Activated CD8-positive, alpha-beta memory T cell treated with anti-CD3 and anti-CD28 coated beads for 48 hours (primary cell): ENCODE measurements around the gene LMTK3.
"Not testable (repeated sequence)": the region's sequence is repeated elsewhere in the genome, so short reads cannot be mapped to it uniquely, and the experiment has no call there.

Experiments
- DNase-seq, 3 experiments: peaks; one replicate each; pipeline ENCODE4 v3.0.0-alpha.2; 2020; ENCODE audit warnings: low read depth in 2 of 3, low spot score in 2 of 3

Gene LMTK3

DNA sequence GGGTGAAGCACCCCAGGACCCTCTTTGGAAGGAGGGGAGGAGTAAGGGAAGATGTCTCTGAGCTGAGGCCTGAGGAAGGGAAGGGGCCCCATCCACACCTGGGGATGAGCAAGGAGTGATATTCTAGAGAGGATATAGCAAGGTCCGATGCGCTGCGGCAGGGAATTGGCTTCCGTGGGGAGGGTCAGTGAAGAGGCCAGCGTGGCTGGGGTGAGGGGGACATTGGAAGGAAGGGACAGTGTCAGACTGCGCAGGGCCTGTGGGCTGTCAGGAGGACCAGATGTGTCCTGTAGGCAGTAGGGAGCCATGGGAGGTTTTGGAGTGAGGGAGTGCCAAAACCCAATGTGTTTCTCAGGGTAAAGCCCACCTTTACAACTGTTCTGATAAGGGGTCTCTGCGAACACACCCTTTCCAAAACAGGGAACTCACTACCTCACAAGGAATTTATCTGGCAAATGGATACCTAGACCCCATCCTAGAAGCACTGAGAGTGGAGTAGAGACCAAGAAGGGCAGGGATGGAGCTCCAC is 3.7 kb downstream of the LMTK3 start:
- DNase-seq: no peak

DNA sequence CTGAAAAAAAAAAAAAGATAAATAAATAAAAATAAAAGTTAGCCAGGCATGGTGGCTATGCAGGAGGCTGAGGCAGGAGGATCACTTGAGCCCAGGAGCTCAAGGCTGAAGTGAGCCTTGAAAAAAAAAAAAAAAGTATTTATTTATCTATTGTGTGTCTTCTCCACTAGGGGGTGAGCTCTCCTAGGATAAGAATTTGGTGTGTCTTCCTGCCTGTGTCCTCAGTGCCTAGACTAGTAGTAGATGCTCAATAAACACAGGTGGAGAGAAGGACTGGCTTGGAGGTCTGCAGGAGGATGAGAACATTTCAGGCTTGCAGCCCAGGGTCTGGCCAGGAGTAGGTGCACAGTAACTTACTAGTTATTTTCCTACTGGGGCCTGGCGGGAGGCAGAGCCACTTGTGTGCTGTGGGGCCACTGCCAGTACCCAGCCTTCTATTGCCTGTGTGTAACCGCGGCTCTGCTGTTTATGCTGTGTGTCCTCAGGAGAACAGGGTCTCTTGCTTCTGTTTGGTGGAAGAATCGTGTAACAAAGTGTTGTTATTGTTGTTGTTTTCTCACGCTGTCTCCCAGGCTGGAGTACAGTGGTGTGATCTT is 5.4 kb downstream of the LMTK3 start:
- DNase-seq: no peak

DNA sequence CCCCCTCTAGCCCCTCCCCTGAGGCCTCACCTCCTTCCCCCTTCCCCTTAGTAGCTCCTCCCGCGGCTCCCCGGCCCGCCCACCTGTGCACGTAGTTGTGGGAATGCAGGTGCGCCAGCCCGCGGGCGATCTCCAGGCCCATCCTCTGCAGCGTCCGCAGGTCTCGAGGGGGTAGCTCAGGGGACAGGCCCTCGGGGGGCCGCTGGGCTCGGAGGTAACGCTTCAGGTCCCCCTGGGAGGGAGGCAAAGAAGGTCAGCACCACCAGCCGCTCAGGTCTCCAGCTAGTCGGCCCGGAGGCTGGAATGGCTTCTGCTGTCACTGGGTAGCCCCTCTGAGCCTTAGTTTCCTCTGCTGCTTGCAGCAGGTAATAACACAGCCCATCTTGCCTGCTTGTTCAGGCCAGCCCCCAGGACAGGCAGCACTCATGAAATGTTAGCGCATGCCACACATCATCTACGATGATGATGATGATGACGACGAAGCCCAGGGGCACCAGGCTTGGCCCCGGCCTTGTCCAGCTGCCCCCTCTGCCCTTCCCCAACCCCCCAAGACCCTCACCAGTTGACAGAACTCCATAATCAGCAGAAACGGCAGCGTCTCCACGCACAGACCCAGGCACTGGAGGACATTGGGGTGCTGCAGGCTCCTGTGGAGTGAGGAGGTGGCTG is 9.2 kb downstream of the LMTK3 start:
- DNase-seq: no peak

DNA sequence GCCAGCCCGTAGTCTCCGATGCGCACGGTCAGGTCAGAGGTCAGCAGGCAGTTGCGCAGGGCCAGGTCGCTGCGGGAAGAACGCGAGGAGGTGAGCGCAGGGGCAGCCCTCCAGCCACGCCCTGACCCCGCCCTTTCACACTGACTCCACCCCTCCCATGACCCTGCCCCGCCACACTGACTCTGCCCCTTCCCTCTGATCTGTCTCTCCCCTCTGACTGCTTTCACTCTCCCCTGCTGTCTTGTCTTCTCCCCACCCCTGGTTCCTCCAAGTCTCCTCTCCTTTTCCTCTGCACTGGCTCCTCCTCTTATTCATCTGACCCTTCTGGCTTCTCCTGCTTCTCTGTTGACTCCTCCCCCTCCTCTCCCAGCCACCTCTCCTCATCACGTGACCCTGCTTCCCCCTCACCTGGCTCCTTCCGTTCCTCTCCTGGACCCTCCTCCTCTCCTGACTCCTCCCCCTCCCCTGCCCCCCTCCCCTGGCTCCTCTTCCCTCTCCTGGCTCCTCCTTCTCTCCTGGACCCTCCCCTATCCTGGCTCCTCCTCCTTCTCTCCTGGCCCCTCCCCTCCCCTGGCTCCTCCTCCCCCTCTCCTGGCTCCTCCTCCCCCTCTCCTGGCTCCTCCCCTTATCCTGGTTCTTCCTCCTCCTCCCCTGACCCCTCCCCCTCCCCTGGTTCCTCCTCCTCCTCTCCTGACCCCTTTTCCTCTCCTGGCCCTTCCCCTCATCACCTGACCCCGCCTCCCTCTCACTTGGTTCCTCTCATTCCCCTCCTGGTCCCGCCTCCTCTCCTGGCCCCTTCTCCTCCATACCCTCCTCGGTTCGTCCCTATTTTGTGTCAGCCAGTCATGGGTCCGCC is 9.9 kb downstream of the LMTK3 start:
- DNase-seq: peak in 1 of 3 experiments; percentile 40

DNA sequence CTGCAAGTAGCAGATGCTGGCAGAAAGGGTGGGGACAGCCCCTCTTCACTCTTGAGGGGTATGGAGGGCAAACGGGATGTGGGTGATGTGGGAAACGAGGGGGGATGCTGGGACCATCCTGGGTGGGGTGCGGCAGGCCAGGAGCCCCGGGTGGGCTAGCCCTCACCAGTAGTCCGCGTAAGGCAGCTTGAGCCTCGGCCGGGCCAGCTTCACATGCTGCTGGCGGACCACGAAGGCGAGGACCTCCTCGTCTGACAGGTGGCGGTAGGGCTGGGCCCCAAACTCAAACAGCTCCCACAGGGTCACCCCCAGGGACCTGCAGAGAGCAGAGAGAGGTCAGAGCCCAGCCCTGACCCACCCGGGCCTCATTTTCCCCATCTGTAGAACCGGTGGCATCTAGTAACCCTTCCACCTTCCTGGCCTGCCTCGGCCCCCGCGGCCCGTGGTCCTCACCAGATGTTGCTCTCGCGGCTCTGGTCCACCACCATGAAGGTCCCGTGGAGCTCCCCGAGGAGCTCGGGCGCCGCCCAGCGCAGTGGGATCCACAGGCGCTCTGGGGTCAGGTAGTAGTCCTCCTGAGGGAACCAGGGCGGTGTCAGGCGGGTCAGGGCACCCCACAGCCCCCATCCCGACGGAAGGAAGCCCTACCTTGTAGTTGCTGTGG is 10.7 kb downstream of the LMTK3 start:
- no peak for DNase-seq

DNA sequence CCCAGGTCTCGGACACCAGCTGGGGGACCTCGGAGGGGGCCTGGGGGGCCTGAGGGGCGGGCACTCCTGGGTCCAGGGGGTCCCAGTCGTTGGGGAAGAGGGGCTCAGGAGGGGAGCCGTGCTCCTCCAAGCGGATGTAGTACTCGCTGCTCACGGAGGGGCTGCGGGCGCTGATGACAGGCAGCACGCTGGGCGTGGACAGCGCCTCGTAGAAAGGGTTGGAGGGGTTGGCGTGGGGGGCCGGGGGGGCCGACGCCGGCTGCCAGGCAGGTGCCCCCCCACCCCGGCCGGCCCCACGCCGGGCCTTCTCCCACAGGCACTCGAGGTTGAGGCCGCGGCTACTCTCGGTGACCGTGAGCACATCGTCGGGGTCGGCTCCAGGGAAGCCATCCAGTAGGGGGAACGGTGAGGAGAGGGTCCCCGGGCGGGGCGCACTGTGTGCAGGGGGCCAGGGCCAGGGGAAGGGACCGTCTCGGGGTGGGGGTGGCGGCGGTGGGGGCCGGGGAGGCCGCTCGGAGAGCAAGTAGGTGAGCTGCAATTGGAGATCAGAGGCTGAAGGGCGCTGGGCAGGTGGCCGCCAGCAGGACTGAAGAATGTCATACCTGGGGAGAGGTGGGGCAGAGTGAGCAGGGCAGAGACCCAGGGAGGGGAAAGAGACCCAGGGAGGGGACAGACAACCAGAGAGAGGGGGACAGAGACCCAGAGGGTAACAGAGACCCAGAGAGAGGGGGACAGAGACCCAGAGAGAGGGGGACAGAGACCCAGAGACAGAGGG is 12.1 kb downstream of the LMTK3 start:
- no peak for DNase-seq

DNA sequence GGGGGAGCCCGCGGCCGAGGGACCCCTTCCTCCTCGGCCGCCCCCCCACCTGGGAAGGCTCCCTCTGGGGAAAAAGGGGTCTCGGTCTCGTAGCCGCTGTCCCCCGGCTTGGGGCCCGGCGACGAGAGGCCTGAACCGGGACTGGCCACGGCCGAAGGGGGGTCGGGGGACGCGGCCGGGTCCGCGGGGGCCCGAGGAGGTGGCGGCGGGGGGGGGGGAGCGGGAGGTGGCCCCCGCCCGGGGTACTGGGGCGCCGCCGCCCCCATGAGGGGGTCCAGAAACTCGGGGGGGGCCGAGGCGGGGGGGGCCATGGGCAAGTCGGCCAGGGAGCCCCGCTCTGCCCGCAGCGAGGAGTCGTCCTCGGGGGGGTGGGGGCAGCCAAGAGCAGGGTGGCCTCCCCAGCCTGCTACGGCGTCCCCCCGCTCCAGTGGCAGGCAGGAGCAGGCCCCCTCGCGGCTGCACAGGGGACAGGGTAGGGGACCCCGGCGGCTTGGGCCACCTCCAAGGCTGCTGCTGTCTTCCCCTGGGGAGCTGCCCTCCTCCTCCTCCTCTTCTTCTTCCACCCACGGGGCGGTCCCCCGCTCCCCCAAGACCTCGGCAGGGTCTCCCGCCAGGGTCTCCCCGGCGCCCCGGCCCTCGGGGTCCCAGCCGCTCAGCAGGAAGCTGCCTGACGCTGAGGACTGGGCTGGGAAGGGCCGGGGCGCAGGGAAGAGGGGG is 12.9 kb downstream of the LMTK3 start:
- no peak for DNase-seq

DNA sequence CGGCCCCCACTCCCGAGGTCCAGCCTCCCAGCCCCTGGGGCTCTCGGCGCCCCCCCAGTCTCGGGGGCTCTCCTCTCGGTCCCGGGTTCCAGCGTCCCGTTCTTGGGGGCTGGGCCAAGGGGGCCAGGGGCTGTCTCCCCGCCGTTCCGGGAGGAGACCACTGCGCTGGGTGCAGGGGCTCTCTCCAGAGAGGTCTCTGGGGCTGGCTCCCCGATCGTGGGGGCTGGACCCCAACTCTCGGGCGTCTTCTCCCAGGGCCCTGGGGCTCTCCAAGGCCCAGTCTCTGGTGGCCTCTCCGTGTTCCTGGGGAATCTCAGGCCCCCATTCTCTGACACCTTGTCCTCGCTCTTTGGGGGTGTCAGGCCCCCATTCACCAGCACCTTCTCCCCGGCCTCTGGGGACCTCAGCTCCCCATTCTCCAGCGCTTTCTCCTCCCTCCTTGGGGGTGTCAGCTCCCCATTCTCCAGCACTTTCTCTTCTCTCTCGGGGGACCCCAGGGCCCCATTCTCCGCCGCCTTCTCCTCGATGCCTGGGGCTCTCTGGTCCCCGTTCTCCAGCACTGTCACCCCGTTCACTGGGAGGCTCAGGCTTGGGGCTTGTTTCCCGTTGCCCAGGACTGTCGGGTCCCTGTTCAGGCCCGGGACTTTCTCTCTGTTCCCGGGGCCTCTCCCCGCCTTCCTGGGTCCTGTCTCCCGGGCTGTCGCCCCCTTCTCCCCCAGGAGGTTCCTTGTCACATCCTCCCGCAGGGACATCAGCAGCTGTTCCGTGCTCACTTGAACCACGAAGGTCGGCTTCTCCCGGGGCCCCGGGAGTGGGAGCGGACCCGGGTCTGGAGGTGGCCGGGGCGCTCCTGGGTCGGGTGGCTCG is 13.7 kb downstream of the LMTK3 start:
- DNase-seq: no peak

DNA sequence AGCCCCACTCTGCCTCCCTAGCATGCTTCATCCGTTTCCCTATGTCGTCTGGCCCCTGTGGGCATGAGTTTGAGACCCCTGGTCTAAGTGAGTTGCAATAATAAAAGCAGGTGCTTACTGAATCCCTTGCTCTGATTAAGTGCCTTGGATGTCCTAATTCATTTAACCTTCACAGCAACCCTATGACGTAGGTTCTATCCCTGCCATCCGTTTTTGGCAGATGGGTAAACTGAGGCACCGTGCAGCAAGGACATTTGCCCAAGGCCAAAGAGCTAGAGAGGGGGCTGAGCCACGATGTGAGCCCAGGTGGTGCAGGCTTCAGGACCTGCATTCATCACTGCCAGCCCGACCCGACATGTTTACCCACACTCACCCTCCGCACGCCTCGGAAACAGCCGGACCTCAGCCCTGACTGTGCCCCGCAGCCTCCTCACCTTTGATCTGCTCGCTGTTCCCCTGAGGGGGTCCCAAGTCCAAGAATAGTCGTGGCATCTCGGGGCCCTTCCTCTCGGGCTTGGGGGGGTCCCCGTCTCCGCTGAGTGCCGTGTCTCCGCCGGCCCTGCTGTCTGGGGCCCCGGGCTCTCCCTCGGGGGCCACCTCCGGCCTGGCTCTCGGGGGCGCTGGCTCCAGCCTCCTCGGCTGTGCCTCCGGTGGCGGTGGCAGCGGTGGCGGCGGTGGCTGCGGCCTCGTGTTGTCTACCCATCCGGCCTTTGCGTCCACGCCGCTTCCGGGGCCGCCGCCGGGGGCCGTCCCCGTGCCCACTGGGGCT is 14.5 kb downstream of the LMTK3 start:
- no peak for DNase-seq

DNA sequence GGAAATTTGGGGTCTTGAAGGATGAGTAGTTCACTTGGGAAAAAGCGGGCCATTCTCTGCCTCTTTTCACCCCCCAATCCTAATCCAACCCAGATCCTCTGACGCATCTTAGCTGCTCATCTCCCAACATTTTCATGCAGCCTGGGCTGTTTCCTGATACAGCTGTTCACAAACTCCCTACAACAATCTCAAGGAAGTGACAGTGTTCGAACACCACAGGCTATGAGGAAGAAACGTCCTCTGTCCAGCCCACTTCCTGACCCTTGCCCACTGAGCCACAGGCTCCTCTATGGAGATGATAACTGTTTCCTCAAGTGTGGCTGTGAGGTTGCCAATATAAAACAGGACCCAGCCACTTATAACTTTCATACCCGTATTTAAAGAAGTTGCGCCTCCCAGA is 16.2 kb downstream of the LMTK3 start:
- DNase-seq: no peak

DNA sequence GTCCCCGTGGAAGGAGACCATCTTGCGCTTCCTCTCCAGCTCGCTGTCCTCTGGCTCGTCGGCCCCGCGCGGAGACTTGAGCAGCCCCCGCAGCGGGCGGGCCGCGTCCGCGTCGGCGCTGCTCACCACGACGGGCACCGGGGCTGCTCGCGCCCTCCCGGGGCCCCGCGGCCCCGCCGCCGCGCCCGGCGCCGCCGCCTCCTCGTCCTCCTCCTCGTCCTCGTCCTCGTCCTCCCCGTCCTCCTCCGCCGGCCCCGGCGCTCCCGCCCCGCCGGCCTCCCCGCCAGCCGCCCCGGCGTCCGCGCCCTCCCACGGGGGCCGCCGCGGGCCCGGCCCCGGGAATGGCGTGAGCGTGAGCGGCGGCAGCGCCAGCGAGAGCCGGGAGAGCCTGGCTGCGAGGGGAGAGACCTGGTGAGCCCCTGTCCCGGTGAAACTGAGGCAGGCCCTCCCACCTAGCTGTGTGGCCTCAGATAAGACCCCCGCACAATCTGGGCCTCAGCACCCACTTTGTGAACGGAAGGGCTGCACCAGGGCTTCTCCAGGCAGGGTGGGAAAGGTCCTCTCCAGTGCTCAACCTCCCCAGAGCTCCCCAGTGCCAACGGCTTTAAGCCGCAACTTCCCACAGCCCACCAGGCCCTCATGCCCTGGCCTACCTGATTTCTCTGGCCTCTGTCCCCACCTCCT is 17.8 kb downstream of the LMTK3 start:
- no peak for DNase-seq

DNA sequence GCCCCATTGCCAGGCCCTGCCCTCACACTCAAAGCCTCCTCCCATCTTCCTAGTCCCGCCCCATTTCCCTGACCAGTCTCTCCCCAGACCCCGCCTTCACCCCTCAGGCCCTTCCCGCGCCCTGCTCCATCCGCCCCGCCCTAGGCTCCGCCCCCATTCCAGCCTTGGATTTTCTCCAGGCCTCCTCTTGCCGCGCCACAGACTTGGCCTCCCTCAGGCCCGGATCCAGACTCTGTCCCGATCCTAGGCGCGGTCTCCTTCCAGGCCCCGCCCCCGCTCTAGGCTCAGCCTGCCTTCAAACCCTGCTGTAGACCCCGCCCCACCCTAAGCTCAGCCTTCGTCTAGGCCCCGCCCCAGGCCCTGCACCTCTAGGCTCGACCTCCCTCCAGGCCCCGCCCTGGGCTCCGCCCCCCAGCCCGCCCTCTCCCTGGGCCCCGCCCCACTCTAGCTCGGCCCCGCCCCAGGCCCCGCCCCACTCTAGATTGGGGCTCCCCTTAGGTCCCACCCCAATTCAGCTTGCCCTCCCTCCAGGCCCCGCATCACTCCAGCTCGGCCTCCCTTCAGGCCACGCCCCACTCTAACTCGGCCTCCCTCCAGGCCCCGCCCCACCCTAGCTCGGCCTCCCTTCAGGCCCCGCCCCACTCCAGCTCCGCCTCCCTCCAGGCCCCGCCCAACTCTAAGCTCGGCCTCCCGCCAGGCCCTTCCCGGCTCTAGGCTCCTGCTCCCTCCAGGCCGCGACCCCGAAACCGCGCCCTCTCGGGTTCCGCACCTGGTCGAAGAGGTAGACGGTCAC is 18.5 kb downstream of the LMTK3 start:
- DNase-seq: peak; percentile 52 to 80 (median 57)

DNA sequence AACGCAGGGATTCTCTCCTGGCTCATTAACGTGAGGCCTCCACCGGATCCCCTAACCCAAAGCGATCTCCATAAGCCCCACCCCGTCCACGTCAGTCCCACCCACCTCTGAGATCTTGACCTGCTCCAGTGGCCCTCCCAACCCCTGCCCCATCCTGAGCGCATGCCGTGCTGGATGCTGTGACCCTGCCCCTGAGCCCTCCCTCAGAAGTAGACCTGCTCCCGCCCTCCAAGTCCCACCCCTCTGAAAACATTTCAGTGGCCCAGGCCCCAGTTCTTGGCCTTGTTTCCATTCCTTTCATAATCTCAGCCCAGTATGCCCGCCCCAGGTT is 19.9 kb downstream of the LMTK3 start:
- DNase-seq: no peak

DNA sequence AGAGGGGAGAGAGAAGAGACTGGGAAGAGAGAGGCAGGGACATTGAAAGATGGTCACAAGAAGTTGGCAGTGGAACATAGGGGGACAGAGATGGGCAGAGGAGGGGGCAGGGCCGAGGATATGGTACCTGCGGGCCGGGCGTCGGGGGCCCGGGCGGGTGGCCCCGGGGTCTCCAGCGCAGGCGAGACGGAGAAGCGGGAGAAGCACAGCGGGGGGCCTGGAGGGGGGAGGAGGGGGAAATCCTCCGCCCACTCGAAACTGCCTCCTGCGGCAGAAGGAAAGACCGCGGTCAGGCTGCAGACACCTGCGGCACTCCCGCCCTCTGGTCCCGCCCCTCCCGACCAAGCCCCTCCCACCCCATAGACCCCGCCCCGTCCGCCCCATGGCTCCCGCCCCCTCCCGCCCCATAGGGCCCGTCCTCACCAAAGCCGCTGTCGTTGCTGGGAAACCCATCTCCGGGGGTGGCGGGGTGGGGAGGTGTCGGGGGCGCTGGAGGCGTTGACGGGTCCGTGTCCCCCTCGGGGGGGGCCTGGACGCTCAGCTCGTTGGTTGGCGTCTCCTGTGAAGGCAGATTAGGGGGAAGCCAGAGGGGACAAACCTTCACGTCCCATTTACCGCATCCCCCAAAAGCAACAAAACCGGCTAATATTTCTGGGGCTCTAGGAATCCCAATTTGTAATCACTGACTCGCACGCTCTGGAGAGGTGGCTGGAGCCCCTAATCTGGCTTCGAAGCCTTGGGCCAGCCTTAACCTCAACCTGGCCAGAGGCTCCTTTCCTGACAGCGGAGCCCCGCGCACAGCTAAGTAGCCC is 20.4 kb downstream of the LMTK3 start:
- DNase-seq: no peak

DNA sequence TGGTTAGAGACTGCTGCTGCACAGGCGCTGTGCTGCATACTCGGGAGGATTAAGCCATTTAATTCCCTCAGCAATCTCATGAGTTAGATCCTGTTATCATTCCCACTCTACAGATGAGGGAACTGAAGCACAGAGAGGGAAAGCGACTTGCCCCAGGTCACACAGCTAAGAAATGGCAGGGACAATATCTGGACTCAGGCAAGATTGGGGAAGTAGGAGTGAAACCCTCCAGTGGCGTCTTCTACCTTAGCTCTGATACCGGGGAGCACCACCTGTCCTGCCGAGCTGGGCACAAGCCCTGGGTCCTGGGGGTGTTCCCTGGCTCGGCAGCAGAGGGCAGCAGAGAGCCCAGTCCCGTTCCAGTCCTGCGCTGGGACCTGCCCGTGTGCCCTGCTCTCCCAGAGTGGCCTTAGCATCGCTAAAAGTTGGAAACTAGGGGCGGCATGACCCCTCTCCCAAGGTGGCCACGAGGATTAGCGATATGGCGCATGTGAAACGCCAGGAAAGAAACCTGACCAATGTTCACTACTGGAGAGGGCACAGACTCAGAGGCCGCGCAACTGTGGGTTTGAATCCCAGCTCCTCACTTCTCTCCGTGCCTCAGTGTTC is 21.9 kb downstream of the LMTK3 start:
- DNase-seq: peak; percentile 65 to 82 (median 68)

DNA sequence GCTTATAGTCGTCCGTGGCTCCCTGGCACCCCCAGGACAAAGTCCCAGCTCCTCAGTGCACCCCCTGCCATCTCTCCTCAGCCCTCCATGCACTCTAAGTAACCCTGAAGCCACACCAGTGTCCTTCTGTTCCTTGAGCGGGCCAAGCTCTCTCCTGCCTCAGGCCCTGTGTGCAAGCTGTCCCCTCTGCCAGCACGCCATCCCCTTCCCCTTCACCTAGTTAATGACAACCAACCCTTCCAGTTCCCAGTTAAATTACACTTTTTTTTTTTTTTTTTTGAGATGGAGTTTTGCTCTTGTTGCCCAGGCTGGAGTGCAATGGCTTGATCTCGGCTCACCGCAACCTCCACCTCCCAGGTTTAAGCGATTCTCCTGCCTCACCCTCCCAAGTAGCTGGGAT is 23.2 kb downstream of the LMTK3 start:
- not testable (repeated sequence) for DNase-seq
